Liver (tissue), 9 donors: ENCODE measurements around the gene DNAJB14. TPM values are rescaled to one million over a fixed set of nuclear protein-coding genes. Genes with fewer than 3 reads are reported as not detected.

Source experiments
- DNase-seq: peaks from one replicate; pipeline ENCODE4 v3.0.0-alpha.2; 2017; ENCODE audit warnings: low spot score
- H3K27ac ChIP-seq, 2 donors: one replicate each; pipeline ENCODE4 v1.7.0; 2013; ENCODE audit warnings: inconsistent platforms in 2 of 2, low read length in 2 of 2, control low read depth in 1 of 2, low read depth in 1 of 2, mild to moderate bottlenecking in 1 of 2
- H3K27me3 ChIP-seq, 4 donors: one replicate each; pipeline versions ENCODE4 v1.6.1 to v1.7.0; 2013; ENCODE audit warnings: low read length in 3 of 4, inconsistent platforms in 1 of 4, mild to moderate bottlenecking in 1 of 4, moderate library complexity in 1 of 4; ENCODE audit not compliant: control insufficient read depth in 4 of 4, insufficient read depth in 4 of 4
- H3K36me3 ChIP-seq, 4 donors: one replicate each; pipeline versions ENCODE4 v1.6.1 to v1.7.0; 2013; ENCODE audit warnings: low read length in 3 of 4, mild to moderate bottlenecking in 3 of 4, low read depth in 1 of 4, moderate library complexity in 1 of 4; ENCODE audit not compliant: control insufficient read depth in 4 of 4, insufficient read depth in 3 of 4
- H3K4me1 ChIP-seq, 4 donors: one replicate each; pipeline versions ENCODE4 v1.6.1 to v1.7.0; 2013; ENCODE audit warnings: low read length in 3 of 4, mild to moderate bottlenecking in 3 of 4, moderate library complexity in 1 of 4; ENCODE audit not compliant: control insufficient read depth in 4 of 4, insufficient read depth in 4 of 4
- H3K4me3 ChIP-seq, 3 donors: one replicate each; pipeline versions ENCODE4 v1.6.1 to v1.7.0; 2013; ENCODE audit warnings: low read length in 3 of 3, control low read depth in 1 of 3, low read depth in 1 of 3, mild to moderate bottlenecking in 1 of 3
- H3K9ac ChIP-seq, 2 donors: one replicate each; pipeline ENCODE4 v1.7.0; 2013; ENCODE audit warnings: low read length in 2 of 2, mild to moderate bottlenecking in 2 of 2, moderate library complexity in 2 of 2, control low read depth in 1 of 2, low read depth in 1 of 2
- H3K9me3 ChIP-seq, 4 donors: one replicate each; pipeline versions ENCODE4 v1.6.1 to v1.7.0; 2013; ENCODE audit warnings: low read length in 3 of 4; ENCODE audit not compliant: control insufficient read depth in 4 of 4
- ATF3 ChIP-seq: IDR thresholded peaks from 2 replicates; pipeline ENCODE4 v1.6.1; 2016; ENCODE audit warnings: antibody characterized with exemption
- EGR1 ChIP-seq, 2 donors: IDR thresholded peaks; 2 replicates each; pipeline ENCODE4 v1.6.1; 2016 to 2018; ENCODE audit warnings: antibody characterized with exemption in 2 of 2, low read depth in 2 of 2
- FOXA1 ChIP-seq: IDR thresholded peaks from 2 replicates; pipeline ENCODE4 v1.6.1; 2016; ENCODE audit warnings: antibody characterized with exemption
- FOXA2 ChIP-seq: IDR thresholded peaks from 2 replicates; pipeline ENCODE4 v1.6.1; 2016; ENCODE audit warnings: antibody characterized with exemption
- GABPA ChIP-seq, 2 donors: IDR thresholded peaks in 1 of 2; conservative IDR thresholded peaks in 1 of 2; 2 replicates each; pipeline ENCODE4 v1.6.1; 2016; ENCODE audit warnings: antibody characterized with exemption in 2 of 2, mild to moderate bottlenecking in 1 of 2, moderate library complexity in 1 of 2
- HNF4A ChIP-seq, 2 donors: conservative IDR thresholded peaks; 2 replicates each; pipeline ENCODE4 v1.6.1; 2016; ENCODE audit warnings: antibody characterized with exemption in 2 of 2, mild to moderate bottlenecking in 2 of 2
- HNF4G ChIP-seq: IDR thresholded peaks from 2 replicates; pipeline ENCODE4 v1.6.1; 2016; ENCODE audit warnings: antibody characterized with exemption
- JUND ChIP-seq, 2 donors: IDR thresholded peaks; 2 replicates each; pipeline ENCODE4 v1.6.1; 2016; ENCODE audit warnings: antibody characterized with exemption in 2 of 2
- MAX ChIP-seq: IDR thresholded peaks from 2 replicates; pipeline ENCODE4 v1.6.1; 2016; ENCODE audit warnings: antibody characterized with exemption
- NR2F2 ChIP-seq: IDR thresholded peaks from 2 replicates; pipeline ENCODE4 v1.6.1; 2016; ENCODE audit warnings: antibody characterized with exemption
- RAD21 ChIP-seq, 2 donors: IDR thresholded peaks; 2 replicates each; pipeline ENCODE4 v1.6.1; 2016; ENCODE audit warnings: antibody characterized with exemption in 2 of 2, mild to moderate bottlenecking in 2 of 2
- REST ChIP-seq: IDR thresholded peaks from 2 replicates; pipeline ENCODE4 v1.6.1; 2016; ENCODE audit warnings: antibody characterized with exemption, mild to moderate bottlenecking
- RXRA ChIP-seq, 2 donors: IDR thresholded peaks; 2 replicates each; pipeline ENCODE4 v1.6.1; 2017 to 2018; ENCODE audit warnings: antibody characterized with exemption in 2 of 2, mild to moderate bottlenecking in 1 of 2
- SP1 ChIP-seq: IDR thresholded peaks from 2 replicates; pipeline ENCODE4 v1.6.1; 2018; ENCODE audit warnings: antibody characterized with exemption, mild to moderate bottlenecking
- TAF1 ChIP-seq: conservative IDR thresholded peaks from 2 replicates; pipeline ENCODE4 v1.6.1; 2016; ENCODE audit warnings: antibody characterized with exemption, mild to moderate bottlenecking
- YY1 ChIP-seq: IDR thresholded peaks from 2 replicates; pipeline ENCODE4 v1.6.1; 2016; ENCODE audit warnings: antibody characterized with exemption, mild to moderate bottlenecking
- ZBTB33 ChIP-seq: IDR thresholded peaks from 2 replicates; pipeline ENCODE4 v1.6.1; 2016; ENCODE audit warnings: antibody characterized with exemption
- WGBS: extraction: QIAGEN DNeasy Blood & Tissue Kit; methylation state at CpG from one replicate; pipeline ENCODE4 v1.1.7; 2013; 5-methylcytosine and 5-hydroxymethylcytosine counted together
- polyA plus RNA-seq, 2 donors: library from polyadenylated mRNA; stranded (reverse) in 1 of 2; unstranded in 1 of 2; fragments of 200-250 nt in 1 of 2; fragments of >200 nt in 1 of 2; fragmentation: Nextera tagmentation in 1 of 2; extraction: Ambion mirVana in 1 of 2; gene quantifications; one replicate each; pipeline versions ENCODE4 v1.2.1 to v1.2.3, GENCODE V29; 2013 to 2015
- total RNA-seq, 2 donors: library from RNA; depleted of rRNA; stranded (reverse); fragments of >200 nt; gene quantifications; one replicate each; pipeline ENCODE4 v1.2.3, GENCODE V29; 2014
- TF ChIP-seq, protein P1 (sequence below): fragments of 150-350 bp; IDR thresholded peaks from 2 replicates; pipeline ENCODE4 v1.5.1; 2017; ENCODE audit warnings: improper control_type of control experiment, low read depth, low read length; ENCODE audit not compliant: missing input control
- donor health status: healthy.
- donor health status: healthy.
- donor health status: healthy.
- donor health status: healthy.
- donor health status: healthy.

DNAJB14 gene
- total and polyA plus RNA-seq, 4 donors, result 8.1 to 15.1 (median 8.9) TPM

DNA sequence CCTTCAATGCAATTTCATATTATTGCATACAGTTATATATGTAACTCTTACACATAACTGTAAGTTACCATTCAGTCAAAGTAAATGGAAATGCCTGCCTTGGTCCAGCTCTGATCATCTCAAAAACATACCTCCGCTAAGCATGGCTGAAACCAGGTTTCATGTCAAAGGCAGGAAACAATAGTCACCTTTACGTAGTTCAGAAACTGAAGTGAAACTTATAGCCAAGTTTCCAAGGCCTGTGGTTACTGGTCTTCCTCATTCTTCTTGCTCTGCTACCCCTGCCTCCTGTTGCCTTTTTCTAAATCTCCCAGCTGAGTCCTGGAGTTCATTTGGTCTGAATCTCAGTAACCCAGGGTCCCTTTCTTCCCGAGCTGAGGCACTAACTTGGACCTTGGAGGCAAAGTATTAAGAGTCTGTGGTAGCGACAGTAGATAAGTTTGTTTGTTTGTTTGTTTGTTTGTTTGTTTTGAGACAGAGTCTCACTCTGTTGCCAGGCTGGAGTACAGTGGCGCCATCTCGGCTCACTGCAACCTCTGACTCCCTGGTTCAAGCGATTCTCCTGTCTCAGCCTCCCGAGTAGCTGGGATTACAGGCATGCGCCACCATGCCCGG, 98.9 kb downstream of the DNAJB14 start:
- WGBS, result 84% methylated on average over 10 of the region's 10 CpGs
- Histone ChIP-seq H3K27ac (no peak overlapping the region), H3K36me3 (no peaks in the 10 kb centered on the region), H3K4me1 (no peaks in the 10 kb centered on the region), H3K27me3 (no peaks in the 10 kb centered on the region), H3K9ac (no peak overlapping the region), H3K4me3 (no peak overlapping the region), H3K9me3 (no peaks in the 10 kb centered on the region)
- TF ChIP-seq FOXA2 (no peak), GABPA (IDR thresholded peaks at IDR 0.05 in 1 of 2, conservative IDR thresholded peaks at IDR 0.05 in 1 of 2) (no peak), ATF3 (no peak), SP1 (no peak), HNF4A (conservative IDR thresholded peaks at IDR 0.05) (no peak), REST (no peak), HNF4G (no peak), EGR1 (IDR thresholded peaks at IDR 0.05; ENCODE audit: low read depth in 2 of 2) (no peak), RXRA (IDR thresholded peaks at IDR 0.05) (no peak), YY1 (no peak), TAF1 (no peak), MAX (no peak), NR2F2 (no peak), RAD21 (IDR thresholded peaks at IDR 0.05) (no peak), FOXA1 (no peak), ZBTB33 (no peak), JUND (IDR thresholded peaks at IDR 0.05) (no peak)
- TF ChIP-seq, protein P1, sequence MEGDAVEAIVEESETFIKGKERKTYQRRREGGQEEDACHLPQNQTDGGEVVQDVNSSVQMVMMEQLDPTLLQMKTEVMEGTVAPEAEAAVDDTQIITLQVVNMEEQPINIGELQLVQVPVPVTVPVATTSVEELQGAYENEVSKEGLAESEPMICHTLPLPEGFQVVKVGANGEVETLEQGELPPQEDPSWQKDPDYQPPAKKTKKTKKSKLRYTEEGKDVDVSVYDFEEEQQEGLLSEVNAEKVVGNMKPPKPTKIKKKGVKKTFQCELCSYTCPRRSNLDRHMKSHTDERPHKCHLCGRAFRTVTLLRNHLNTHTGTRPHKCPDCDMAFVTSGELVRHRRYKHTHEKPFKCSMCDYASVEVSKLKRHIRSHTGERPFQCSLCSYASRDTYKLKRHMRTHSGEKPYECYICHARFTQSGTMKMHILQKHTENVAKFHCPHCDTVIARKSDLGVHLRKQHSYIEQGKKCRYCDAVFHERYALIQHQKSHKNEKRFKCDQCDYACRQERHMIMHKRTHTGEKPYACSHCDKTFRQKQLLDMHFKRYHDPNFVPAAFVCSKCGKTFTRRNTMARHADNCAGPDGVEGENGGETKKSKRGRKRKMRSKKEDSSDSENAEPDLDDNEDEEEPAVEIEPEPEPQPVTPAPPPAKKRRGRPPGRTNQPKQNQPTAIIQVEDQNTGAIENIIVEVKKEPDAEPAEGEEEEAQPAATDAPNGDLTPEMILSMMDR, result no peak
- DNase-seq, result no peak
